Activated naive CD8-positive, alpha-beta T cell (primary cell): ENCODE results near the gene DCST1.

Experiments used
- H3K27ac Mint-ChIP-seq: one replicate; pipeline ENCODE4 v1.8.0; 2021; ENCODE audit warnings: mixed read lengths
- H3K27me3 Mint-ChIP-seq: one replicate; pipeline ENCODE4 v1.8.0; 2021; ENCODE audit warnings: mixed read lengths
- H3K36me3 Mint-ChIP-seq: one replicate; pipeline ENCODE4 v1.8.0; 2021; ENCODE audit warnings: mixed read lengths
- H3K4me1 Mint-ChIP-seq: one replicate; pipeline ENCODE4 v1.8.0; 2021; ENCODE audit warnings: low read depth, mixed read lengths
- H3K4me3 Mint-ChIP-seq: one replicate; pipeline ENCODE4 v1.8.0; 2021; ENCODE audit warnings: mild to moderate bottlenecking, mixed read lengths
- H3K9me3 Mint-ChIP-seq: one replicate; pipeline ENCODE4 v1.8.0; 2021; ENCODE audit warnings: low read depth, mixed read lengths

Gene DCST1

DNA sequence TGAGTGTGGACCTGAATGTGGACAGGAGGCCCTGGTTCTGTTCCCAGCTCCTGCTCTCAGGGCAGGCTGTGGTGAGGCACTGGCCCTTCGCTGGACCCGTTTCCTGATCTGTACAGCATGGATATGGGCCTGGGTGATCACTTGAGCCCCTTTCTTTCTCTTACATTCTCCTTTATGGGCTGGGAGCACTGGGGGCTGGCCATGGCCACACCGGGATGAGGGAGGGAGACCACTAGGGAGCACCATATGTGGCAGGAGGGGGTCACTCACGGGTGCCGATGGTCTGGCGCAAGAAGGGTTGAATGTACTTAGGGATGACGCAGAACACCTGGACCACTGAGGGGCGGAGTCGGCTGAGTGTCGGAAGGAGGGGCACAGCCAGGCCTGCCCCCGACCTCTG is 2.7 kb upstream of the DCST1 start:
- no peak overlapping the region for H3K4me3 Mint-ChIP-seq
- no peaks in the 10 kb centered on the region for H3K36me3 Mint-ChIP-seq
- no peak overlapping the region for H3K27ac Mint-ChIP-seq
- H3K4me1 Mint-ChIP-seq = no peaks in the 10 kb centered on the region
- H3K9me3 Mint-ChIP-seq = no peaks in the 10 kb centered on the region
- no peaks in the 10 kb centered on the region for H3K27me3 Mint-ChIP-seq

DNA sequence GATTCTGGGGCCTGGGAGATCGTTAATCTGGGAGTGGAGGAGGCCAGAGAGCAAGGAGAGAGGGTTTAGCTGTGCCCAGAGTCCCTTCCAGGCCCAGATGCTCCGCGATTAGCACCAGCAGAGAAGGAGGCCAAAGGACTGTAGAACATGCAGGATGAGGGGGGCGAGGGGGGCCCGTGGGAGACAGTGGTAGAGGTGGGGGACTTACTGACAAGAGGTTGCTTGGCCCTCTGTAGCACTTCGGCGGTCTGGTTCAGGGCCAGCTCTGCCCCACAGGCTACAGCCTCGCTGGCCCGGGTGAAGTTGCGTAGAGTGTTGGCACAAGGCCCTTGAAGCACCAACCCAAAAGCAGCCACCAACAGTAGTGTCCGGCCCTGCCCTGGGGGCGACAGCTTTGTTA is 738 bp upstream of the DCST1 start:
- Mint-ChIP-seq H3K4me1 (no peaks in the 10 kb centered on the region), H3K9me3 (no peaks in the 10 kb centered on the region), H3K27me3 (no peaks in the 10 kb centered on the region), H3K27ac (no peak overlapping the region), H3K36me3 (no peaks in the 10 kb centered on the region), H3K4me3 (no peak overlapping the region)

GRCh38 chr1:155034318-155035208 is 939 bp downstream of the DCST1 start:
- no peaks in the 10 kb centered on the region for H3K4me1 Mint-ChIP-seq
- H3K9me3 Mint-ChIP-seq = no peaks in the 10 kb centered on the region
- no peaks in the 10 kb centered on the region for H3K36me3 Mint-ChIP-seq
- H3K4me3 Mint-ChIP-seq = no peak overlapping the region
- H3K27me3 Mint-ChIP-seq = no peaks in the 10 kb centered on the region
- no peak overlapping the region for H3K27ac Mint-ChIP-seq

- no peaks in the 10 kb centered on the region for H3K9me3 Mint-ChIP-seq
- no peak overlapping the region for H3K27ac Mint-ChIP-seq
- no peaks in the 10 kb centered on the region for H3K36me3 Mint-ChIP-seq
- no peaks in the 10 kb centered on the region for H3K27me3 Mint-ChIP-seq
- no peak overlapping the region for H3K4me3 Mint-ChIP-seq
- H3K4me1 Mint-ChIP-seq = no peaks in the 10 kb centered on the region
Observed at GRCh38 chr1:155035936-155036335, 2.3 kb downstream of the DCST1 start.

GRCh38 chr1:155037043-155037442 is 3.4 kb downstream of the DCST1 start:
- no peak overlapping the region for H3K4me3 Mint-ChIP-seq

GRCh38 chr1:155037851-155038441 is 4.3 kb downstream of the DCST1 start:
- Mint-ChIP-seq H3K4me1 (no peaks in the 10 kb centered on the region), H3K36me3 (no peaks in the 10 kb centered on the region), H3K27me3 (peaks cover 2% of the 10 kb centered on the region), H3K27ac (no peak overlapping the region), H3K4me3 (no peak overlapping the region), H3K9me3 (no peaks in the 10 kb centered on the region)

More at GRCh38 chr1:155037043-155037442, 3.4 kb downstream of the DCST1 start:
- H3K4me1 Mint-ChIP-seq = no peaks in the 10 kb centered on the region
- no peaks in the 10 kb centered on the region for H3K36me3 Mint-ChIP-seq
- no peaks in the 10 kb centered on the region for H3K27me3 Mint-ChIP-seq
- no peak overlapping the region for H3K27ac Mint-ChIP-seq
- H3K9me3 Mint-ChIP-seq = no peaks in the 10 kb centered on the region

- Mint-ChIP-seq H3K27me3 (peaks cover 2% of the 10 kb centered on the region), H3K27ac (no peak overlapping the region), H3K4me1 (no peaks in the 10 kb centered on the region), H3K36me3 (no peaks in the 10 kb centered on the region), H3K9me3 (no peaks in the 10 kb centered on the region), H3K4me3 (no peak overlapping the region)
Observed at GRCh38 chr1:155038602-155039307, 5.1 kb downstream of the DCST1 start.

DNA sequence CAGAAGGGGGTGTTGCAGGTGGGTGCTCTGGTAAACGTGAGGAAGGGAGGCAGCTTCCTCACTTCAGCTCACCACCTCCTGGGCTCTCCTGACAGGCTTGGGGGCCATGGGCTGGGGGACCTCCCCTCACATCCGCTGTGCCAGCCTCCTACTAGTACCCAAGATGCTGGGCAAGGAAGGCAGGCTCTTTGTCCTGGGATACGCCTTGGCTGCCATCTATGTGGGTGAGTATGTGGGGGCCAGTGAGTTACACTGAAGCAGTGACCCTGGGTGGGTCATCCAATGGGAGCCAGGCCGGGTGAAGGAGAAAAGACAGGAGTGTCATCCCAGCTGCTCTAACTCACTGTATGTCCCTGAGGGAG is 5.7 kb downstream of the DCST1 start:
- Mint-ChIP-seq H3K9me3 (no peaks in the 10 kb centered on the region), H3K4me1 (no peaks in the 10 kb centered on the region), H3K36me3 (no peaks in the 10 kb centered on the region), H3K4me3 (no peak overlapping the region), H3K27me3 (peaks cover 2% of the 10 kb centered on the region), H3K27ac (no peak overlapping the region)

GRCh38 chr1:155040358-155041093 is 6.9 kb downstream of the DCST1 start:
- Mint-ChIP-seq H3K36me3 (no peaks in the 10 kb centered on the region), H3K27ac (no peak overlapping the region), H3K9me3 (no peaks in the 10 kb centered on the region)

GRCh38 chr1:155042789-155043188 is 9.2 kb downstream of the DCST1 start:
- no peak overlapping the region for H3K27ac Mint-ChIP-seq

More at GRCh38 chr1:155040358-155041093, 6.9 kb downstream of the DCST1 start:
- Mint-ChIP-seq H3K4me3 (no peak overlapping the region), H3K27me3 (peaks cover 2% of the 10 kb centered on the region), H3K4me1 (no peaks in the 10 kb centered on the region)

GRCh38 chr1:155043301-155043702 is 9.7 kb downstream of the DCST1 start:
- no peak overlapping the region for H3K27ac Mint-ChIP-seq

More at GRCh38 chr1:155042789-155043188, 9.2 kb downstream of the DCST1 start:
- H3K27me3 Mint-ChIP-seq = peaks cover 2% of the 10 kb centered on the region
- no peaks in the 10 kb centered on the region for H3K9me3 Mint-ChIP-seq
- H3K36me3 Mint-ChIP-seq = no peaks in the 10 kb centered on the region
- H3K4me3 Mint-ChIP-seq = no peak overlapping the region
- no peaks in the 10 kb centered on the region for H3K4me1 Mint-ChIP-seq

GRCh38 chr1:155043793-155044192 is 10.2 kb downstream of the DCST1 start:
- H3K4me1 Mint-ChIP-seq = no peaks in the 10 kb centered on the region
- peak overlapping the region; percentile 58 for H3K27ac Mint-ChIP-seq
- no peaks in the 10 kb centered on the region for H3K36me3 Mint-ChIP-seq
- no peak overlapping the region for H3K4me3 Mint-ChIP-seq
- H3K27me3 Mint-ChIP-seq = peaks cover 2% of the 10 kb centered on the region
- H3K9me3 Mint-ChIP-seq = no peaks in the 10 kb centered on the region

More at GRCh38 chr1:155043301-155043702, 9.7 kb downstream of the DCST1 start:
- H3K4me1 Mint-ChIP-seq = no peaks in the 10 kb centered on the region
- H3K9me3 Mint-ChIP-seq = no peaks in the 10 kb centered on the region
- no peak overlapping the region for H3K4me3 Mint-ChIP-seq
- H3K27me3 Mint-ChIP-seq = peaks cover 2% of the 10 kb centered on the region
- no peaks in the 10 kb centered on the region for H3K36me3 Mint-ChIP-seq

DNA sequence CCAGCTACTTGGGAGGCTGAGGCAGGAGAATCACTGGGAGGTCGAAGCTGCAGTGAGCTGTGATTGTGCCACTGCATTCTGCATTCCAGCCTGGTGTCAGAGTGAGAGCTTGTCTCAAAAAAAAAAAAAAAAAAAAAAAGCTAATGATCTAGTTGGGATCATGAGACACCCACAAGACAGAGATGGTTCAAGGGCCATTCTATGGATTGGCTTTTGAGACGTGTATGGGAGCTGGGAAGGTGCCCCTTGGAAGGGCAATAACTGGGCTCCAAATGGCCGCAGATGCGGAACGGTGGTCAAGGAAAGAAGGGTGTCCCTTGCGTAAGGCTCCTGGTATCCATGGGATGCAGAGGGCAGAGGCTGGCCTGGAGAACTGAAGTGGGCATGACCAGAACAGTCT is 10.7 kb downstream of the DCST1 start:
- Mint-ChIP-seq H3K9me3 (no peaks in the 10 kb centered on the region), H3K36me3 (no peaks in the 10 kb centered on the region), H3K4me3 (no peak overlapping the region), H3K27me3 (peaks cover 2% of the 10 kb centered on the region), H3K27ac (peak overlapping the region; percentile 58), H3K4me1 (no peaks in the 10 kb centered on the region)

DNA sequence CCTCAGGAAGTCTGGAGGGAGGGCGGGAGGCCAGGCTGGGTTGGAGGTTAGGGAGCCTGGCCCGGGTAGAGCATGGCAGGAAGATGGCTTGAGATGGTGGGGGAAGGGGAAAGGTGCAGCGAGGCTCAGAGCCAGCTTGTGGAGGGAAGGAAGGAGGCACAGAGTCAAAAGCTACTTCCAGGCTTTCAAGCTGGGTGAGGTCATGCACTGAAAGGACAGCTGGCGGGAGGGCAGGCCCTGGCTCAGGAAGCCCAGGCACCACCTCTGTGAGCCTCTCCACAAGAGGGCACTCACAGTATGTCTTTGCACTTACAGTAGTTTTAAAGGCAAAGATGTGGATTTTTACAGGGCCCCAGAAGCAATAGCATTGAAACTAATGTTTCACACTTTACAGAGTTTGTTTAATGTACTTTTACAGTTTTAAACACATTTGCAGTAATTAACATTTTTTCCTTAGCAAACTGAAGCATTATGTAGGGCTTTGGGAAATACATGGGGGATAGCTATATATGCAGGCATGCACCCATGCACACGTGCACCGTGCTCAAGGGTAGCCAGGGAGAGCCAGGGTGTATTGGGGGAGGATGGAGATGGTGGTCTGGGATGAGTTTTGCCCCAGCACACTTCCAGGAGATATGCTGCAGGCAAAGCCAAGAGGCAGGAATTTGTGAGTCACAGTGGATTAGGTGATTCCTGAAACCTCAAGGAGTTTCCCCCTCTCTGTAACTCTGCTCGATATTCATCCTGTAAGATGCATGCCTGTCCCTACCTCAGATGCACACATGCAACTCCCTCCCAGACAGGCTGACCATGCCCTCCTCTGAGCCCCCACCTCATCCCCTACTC is 11.4 kb downstream of the DCST1 start:
- no peaks in the 10 kb centered on the region for H3K36me3 Mint-ChIP-seq
- peaks cover 2% of the 10 kb centered on the region for H3K27me3 Mint-ChIP-seq
- H3K9me3 Mint-ChIP-seq = no peaks in the 10 kb centered on the region
- peak overlapping the region; percentile 58 for H3K27ac Mint-ChIP-seq
- H3K4me3 Mint-ChIP-seq = no peak overlapping the region
- H3K4me1 Mint-ChIP-seq = peaks cover under 1% of the 10 kb centered on the region
